Measurements from ENCODE around the gene PTPRG.

PTPRG gene

DNA sequence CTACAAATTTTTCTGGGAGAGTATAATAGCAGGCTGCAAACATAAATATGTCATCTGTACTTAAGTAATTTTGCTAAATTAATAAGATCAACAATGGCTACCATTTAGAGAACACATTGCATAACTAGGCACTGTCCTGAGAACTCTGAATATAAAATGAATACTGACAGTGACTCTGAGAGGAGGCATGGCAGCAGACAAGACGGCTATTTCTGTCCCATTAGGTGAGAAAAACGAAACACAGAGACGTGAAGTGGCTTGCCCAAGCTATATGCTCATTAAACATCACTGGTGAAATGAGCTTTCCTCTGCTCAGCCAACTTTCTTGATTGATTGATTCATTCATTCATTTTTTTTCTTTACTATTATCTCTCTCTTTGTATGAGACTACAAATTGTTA is 384.3 kb downstream of the PTPRG start:
- TF ChIP-seq, protein P1, sequence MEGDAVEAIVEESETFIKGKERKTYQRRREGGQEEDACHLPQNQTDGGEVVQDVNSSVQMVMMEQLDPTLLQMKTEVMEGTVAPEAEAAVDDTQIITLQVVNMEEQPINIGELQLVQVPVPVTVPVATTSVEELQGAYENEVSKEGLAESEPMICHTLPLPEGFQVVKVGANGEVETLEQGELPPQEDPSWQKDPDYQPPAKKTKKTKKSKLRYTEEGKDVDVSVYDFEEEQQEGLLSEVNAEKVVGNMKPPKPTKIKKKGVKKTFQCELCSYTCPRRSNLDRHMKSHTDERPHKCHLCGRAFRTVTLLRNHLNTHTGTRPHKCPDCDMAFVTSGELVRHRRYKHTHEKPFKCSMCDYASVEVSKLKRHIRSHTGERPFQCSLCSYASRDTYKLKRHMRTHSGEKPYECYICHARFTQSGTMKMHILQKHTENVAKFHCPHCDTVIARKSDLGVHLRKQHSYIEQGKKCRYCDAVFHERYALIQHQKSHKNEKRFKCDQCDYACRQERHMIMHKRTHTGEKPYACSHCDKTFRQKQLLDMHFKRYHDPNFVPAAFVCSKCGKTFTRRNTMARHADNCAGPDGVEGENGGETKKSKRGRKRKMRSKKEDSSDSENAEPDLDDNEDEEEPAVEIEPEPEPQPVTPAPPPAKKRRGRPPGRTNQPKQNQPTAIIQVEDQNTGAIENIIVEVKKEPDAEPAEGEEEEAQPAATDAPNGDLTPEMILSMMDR (IDR thresholded peaks at IDR 0.05; ENCODE audit: low read depth, low read length, missing control alignments): no peak
- DNase-seq (ENCODE audit: extremely low read depth, low read depth): no peak
- no peak overlapping the region for H3K4me3 ChIP-seq (replicated peaks; ENCODE audit: low read depth, low read length)

DNA sequence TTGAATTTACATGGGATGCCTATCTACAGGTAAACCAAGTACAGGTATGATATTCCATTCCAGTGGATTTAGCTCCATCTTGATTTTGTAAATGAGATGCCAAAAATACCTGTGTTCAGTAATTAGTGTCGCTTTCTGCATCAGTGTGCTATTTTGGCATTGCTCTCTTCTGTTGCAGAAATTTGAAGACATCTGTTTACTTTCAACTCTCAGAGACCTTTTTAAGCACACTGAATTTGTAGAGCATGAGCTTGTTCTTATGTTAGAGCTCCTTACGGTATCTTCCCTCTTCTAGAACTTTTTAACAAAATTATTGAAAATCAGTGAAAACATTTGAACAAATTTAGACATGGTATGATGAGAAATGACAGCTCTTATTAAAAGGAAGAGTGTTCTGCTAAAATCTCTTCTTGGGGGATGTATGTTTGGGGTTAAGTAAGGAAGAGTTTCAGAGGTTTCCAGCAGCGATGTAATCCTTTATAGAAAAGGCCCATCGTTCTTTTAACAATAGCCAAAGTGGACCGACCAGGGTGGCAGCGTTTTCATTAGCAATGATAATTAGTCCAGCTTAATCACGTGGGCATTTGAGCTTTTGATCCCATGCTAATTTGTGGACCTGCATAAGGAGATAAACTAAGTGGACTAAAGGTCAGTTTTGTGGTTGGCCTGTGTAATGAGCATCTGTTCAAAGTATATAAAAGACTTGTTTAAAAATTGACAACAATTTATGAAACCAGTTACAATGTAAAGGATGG is 385.4 kb downstream of the PTPRG start:
- no peak overlapping the region for H3K4me3 ChIP-seq (replicated peaks; ENCODE audit: low read depth, low read length)
- TF ChIP-seq, protein P1 (IDR thresholded peaks at IDR 0.05; ENCODE audit: low read depth, low read length, missing control alignments): no peak
- DNase-seq (ENCODE audit: extremely low read depth, low read depth): no peak

DNA sequence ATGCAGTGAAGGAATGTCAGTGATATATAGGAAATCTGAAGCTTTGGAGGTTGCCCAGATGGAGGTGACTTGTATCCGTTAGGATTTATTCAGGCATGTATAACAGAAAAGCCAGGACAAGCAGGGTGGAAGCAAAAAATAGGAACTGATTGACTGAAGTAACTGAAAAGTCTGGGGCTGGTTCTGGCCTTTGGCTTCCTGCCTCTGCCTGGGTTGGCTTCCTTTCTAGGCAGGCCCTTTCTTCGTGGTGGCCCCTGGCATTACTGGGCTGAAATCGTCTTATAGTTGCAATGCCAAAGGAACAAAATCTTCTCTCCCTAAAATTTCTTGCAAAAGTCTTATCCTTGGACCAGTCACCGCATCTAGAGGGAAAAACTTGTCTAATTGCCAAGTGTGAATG is 386.1 kb downstream of the PTPRG start:
- DNase-seq (ENCODE audit: extremely low read depth, low read depth): no peak
- H3K4me3 ChIP-seq (replicated peaks; ENCODE audit: low read depth, low read length): no peak overlapping the region
- TF ChIP-seq, protein P1 (IDR thresholded peaks at IDR 0.05; ENCODE audit: low read depth, low read length, missing control alignments): no peak

- no peak for DNase-seq (ENCODE audit: extremely low read depth, low read depth)
- TF ChIP-seq, protein P1 (IDR thresholded peaks at IDR 0.05; ENCODE audit: low read depth, low read length, missing control alignments): no peak
- H3K4me3 ChIP-seq (replicated peaks; ENCODE audit: low read depth, low read length): no peak overlapping the region
Measured at GRCh38 chr3:61948699-61949305, 387.4 kb downstream of the PTPRG start.

GRCh38 chr3:61954097-61954540 is 392.7 kb downstream of the PTPRG start:
- TF ChIP-seq, protein P1 (IDR thresholded peaks at IDR 0.05; ENCODE audit: low read depth, low read length, missing control alignments): no peak
- no peak for DNase-seq (ENCODE audit: extremely low read depth, low read depth)

DNA sequence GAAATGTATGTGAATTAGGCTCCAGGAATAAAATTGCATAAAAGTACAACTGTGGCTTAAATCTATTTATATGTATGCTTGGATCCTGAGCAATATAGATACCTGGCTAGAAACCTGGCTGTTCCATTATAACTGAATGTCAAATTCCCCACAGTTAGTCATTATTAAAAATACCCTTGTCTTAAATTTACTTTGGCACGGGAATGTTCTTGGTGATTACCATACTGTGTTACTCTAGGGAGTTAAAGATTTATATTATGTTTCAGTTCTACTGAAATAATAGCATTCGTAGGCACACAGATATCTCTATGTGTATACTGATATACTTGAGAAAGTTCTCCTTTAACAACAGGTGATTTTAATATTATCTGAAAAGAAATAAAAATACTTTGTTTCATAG is 394.1 kb downstream of the PTPRG start:
- TF ChIP-seq, protein P1 (IDR thresholded peaks at IDR 0.05; ENCODE audit: low read depth, low read length, missing control alignments): no peak
- no peak overlapping the region for H3K4me3 ChIP-seq (replicated peaks; ENCODE audit: low read depth, low read length)
- no peak for DNase-seq (ENCODE audit: extremely low read depth, low read depth)

More at GRCh38 chr3:61954097-61954540, 392.7 kb downstream of the PTPRG start:
- no peak overlapping the region for H3K4me3 ChIP-seq (replicated peaks; ENCODE audit: low read depth, low read length)
